ENCODE measurements around the gene SDC4.
A peak's percentile ranks its signal among the peaks of the same experiment; 100 is the strongest.

The SDC4 gene

DNA sequence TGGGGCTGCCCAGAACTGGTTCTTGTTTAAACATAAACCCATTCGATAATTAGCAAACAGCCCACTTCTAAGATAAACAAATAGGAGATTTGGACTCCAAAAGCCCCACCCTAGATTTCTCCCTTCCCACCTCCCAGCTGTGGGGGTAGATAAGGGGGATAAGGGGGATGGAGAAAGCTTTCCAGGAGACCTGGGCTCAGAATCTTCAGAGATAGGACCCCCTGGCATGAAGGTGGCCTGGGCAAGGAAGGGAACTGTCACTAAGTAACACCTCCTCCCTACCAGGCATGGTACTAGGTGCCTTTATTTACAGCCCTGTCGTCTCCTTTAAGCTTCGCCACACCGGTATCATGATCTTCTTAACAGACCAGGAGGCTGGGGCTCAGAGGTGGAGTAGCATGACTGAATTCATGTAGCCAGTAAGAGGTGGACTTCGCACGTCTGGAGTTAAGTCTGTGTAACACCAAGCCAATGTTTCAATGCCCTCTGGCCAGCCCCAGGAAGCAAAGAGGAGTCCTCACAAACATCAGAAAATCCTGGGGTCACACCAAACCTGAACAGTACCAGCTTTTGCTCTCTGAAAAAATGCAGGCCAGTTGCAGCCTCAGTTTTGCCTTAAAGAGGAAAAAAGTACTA, 4.6 kb downstream of the SDC4 start:
- DNase-seq (ENCODE audit: low spot score) = no peak

DNA sequence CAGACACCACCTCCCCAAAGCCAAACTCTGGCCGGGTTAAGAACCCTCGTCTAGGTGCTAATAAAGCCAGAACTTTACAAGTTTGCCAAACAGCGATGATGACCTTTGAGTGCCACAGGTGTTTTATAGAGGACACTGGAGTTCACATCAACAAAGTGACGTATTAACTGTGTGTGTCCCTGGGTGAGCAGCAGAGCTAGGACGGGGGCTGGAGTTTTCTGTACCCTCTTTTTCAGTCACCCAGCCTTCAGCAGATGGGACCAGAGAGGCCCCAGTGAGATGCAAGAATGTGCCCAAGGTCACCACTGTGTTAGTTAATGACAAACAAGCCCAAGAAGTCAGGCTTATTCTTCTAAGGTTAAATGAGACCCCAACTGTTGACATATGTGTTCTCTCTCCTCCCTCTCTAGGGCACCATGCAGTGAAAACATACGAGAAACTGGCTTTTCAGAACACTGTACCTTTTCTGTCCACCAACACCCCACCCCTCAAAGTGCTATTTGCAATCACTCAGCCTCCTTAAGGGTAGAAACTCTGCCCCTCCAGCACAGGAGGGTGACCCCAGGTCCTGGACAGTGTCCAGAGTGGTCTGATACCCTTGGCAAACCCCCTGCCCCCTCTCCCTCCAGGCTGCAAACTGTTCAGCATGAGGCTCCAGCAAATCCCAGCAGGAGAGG, 5.2 kb downstream of the SDC4 start:
- no peak for DNase-seq (ENCODE audit: low spot score)

DNA sequence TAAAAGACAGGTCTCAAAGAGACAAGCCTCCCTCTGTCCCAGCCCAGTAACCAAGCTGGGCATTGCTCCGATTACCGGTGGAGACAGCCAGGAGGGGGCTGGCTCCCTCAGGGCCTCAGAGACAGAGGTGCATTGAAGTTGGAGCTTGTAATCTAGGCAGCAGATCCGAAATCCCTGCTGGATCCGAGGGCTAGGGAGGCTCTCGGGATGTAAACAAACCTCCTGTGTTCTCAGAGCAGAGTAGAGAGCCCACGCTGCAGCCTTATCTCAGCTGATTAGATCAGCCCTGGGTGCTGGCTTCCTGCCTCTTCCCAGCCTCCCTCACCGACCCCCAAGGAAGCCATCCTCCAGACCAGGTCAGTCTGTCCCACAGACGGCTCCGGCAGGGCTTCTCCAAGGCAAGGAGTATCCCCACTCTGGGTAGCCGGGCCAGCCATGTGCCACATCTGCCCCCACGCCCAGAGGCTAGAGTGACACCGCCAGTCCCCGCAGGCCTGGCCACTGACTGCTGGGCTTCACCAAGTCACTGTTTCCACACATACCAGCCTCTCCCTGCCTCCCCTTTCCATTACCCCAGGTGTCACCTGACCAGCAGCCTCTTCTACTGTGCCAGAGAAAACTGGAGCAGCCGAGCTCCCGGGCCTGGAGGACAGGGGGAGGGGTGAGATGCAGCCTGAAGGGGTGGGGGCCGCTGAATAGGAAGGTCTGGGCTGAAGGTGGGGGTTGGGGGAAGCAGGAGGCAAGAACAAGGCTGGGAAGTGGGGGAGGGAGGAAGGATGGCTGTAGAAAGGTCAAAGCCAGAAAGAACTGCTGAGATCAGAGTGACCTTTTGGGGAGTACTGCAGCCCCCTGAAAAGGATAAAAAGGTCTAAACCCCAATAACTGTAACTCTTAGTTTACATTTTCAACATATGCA, 6.0 kb downstream of the SDC4 start:
- DNase-seq (ENCODE audit: low spot score) = peak; percentile 96

DNA sequence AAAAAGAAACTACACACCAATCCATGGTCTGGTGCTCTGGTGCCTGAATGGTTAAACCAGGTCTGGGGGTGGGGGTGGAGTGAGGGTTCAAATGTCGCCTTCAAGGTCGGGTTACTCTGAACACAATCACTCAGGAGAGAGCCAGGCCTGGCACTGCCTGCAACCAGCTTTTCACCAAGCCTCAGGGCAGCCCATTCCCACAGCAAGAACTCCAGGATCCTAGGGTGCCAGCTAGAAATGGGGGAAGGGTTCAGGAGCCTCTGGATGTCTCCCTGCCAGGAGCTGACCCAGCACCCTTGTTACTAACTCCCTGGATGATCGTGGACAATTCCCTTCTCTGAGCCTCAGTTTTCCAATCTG, 6.7 kb downstream of the SDC4 start:
- no peak for DNase-seq (ENCODE audit: low spot score)

DNA sequence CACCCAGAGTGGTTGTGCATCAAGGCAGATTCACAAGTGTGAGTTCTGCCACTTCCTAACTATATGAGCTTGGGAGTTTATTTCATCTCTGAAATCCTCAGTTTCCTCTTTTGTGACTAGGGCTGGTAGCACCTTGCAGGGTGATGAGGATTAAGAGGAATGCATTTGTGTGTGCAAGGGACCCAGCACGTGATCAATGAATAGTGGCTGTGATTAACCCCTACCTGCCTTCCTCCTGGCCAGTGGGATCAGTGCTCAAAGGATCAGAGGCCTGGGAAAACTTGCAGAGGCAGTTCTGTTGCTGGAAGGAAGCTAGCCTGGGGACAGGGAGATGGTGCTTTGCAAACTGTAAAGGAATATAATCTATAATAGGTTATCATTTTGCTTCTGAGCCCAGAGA, 7.3 kb downstream of the SDC4 start:
- DNase-seq (ENCODE audit: low spot score) = no peak

DNA sequence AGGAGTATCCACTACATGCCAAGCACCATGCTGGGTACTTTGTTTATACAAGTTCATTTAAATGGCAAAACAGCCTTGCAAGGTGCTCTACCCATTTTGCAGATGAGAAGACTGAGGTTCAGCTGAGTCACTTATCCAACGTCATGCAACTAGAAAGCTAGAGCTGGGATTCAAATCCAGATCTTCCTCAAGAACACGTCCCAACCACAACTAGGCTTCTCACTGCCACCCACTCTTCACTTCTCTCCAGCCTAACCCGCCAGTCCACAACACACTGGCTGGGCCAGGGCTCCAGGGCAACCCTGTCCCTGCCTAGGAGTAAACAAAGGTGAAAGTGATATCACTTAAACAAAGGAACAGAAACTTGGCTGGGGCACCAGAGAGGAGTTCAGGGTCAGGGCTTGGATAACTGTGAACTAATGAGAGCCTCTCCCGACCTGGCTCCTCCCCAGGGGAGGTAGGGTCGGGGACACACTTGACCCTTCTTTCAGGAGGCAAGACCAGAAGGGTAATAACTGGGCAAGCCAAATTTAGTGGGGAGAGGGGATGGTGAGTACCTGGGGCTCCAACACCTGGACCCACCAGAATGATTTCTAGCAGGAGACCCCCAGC, 7.9 kb downstream of the SDC4 start:
- DNase-seq (ENCODE audit: low spot score) = no peak

DNA sequence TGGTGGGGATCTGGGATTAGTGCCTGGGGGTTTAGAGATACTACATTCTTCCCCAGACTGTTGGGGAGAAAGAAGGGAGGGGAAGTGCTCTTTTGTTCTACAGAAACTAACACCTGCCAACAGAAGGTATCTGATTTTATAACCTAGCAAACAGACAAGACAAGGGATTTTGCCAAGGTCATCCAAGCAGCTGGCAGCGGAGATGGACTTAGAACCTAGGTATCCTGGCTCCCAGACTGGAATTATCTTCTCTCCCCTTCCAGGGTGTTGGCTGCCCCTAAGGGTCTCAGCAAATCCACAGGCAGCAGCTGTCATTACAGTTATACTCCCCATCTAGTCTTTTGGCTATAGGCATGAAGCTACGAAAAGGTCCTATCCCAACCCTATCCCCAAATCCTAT, 8.4 kb downstream of the SDC4 start:
- no peak for DNase-seq (ENCODE audit: low spot score)

DNA sequence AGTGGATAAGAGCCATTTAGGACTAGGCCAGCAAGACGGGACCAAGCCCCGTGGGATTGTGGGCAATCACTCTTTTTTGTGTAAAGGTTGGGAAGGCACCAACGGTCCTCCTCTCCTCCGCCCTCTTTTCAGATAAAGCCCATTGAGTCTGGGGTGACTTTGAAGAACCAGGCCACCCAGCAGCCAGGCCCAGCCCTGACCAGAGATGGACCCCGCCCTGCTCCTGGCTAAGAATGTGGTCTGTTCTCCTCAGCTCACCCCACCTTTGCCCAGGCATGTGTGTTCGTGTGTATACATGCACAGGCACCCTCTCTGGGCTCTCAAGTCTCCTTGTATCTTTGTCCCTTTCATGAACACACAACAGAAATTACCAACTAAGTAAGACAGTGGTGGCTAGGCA, 9.1 kb downstream of the SDC4 start:
- no peak for DNase-seq (ENCODE audit: low spot score)

DNA sequence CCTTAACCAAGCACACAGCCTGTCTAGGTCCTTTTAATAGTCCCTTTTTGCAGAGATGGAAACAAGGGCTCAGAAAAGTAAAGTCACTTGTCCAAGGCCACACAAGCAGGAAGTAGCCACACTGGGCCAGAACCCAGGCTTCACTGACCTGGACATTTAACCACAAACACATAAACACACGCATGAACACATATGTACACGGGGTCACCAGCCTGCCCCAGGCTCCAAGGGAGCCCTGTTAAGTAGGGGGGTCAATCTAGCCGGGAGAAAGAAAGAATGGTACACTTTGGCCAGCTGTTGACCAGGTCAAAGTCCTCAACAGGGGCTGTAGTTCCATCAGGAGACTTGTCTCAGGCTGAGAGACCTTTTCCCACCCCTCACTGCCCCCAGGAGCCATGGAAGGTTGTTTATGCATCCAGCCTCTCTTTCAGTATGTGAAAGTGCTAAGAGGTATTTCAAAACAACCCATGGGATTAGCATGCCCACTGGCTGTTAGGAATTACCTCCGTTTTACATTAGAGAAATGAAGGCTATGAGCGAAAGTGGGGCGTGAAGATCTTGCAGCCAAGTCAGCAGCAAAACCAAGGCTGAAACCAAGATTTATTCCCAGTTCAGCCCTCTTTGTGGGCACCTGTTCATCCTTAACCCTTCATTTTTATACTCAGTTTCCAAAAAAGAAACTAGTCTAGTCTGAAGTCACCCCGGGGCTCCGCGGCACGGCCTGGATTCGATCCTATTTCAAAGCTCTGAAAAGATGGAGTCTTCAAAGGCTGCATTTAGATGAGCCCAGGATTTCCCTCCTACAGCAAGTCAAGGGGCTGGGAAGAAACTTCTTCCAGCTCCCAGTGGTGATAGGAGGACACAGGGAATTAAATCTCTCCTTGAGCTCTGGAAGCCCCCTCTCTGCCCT, 9.8 kb downstream of the SDC4 start:
- no peak for DNase-seq (ENCODE audit: low spot score)

DNA sequence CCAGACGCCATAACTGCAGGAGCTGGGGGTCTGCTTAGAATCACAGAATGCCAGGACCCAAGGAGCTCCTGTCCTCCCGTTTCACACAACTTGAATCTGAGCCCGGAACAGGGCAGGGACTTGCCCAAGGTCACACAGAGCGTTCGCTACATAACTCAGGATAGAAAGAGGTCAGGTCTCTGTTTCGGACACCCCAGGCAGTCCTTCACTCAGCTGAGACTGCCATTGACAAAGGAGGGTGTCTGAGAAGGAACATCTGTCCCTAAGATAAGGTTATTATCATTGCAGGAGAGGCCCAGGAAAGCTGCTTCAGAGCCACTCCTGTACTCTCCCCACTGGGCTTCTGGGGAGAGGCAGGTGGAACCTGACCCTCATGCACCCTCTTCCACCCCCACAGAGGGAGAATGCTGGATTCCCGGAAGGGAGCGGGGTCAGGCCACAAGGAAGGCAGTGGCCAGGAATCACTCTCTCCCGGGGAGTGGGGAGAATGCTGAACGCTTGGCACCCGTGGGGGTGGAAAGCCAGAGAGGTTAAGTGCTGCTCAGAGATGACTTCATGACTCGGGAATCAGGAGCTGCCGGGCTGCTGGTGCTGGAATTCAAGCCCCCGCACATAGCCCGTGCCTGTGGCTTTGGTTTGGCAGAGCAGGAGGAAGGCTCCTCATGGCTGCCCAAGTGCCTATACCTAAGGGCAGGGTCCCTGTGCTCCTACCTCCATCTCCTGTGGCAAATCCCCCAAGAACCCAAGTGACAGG, 10.7 kb downstream of the SDC4 start:
- DNase-seq (ENCODE audit: low spot score) = no peak

DNA sequence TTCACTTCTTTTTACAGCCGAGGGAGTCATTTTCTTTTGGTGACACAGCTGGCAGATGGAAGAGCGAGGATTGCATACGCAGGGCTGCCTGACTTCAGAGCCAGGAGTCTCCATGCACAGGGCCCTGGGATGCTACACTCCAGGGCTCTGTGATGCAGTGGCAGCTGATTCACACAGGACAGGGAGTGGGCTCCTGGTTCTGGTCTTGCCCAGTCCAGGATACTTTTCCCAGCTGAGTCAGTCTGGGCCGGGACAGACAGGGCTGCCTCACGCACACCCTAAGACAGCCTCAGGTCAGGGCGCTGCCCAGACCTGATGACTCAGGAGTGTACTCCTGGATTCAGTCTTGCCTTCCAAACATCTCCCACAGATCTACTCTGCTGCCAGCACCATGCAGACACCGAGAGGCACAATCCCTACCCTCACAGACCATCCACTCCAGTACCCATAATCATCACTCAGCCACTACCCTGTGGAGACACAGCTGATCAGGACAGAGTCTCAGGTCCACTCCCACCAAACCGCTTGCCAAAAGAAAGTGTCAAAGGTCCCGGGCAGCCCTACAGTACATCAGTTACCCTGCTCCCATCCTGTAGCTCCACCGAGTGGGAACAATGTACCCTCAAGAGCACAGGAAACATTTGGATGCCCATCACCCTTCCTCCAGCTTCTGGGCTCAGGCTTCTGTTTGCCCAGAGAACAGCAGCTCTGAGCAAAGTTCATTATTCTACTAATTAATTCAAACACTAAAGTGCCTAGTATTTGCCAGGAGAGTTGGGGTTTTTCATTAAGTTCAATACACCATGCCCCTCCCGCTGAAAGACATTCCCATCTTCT, 11.5 kb downstream of the SDC4 start:
- DNase-seq (ENCODE audit: low spot score) = no peak

DNA sequence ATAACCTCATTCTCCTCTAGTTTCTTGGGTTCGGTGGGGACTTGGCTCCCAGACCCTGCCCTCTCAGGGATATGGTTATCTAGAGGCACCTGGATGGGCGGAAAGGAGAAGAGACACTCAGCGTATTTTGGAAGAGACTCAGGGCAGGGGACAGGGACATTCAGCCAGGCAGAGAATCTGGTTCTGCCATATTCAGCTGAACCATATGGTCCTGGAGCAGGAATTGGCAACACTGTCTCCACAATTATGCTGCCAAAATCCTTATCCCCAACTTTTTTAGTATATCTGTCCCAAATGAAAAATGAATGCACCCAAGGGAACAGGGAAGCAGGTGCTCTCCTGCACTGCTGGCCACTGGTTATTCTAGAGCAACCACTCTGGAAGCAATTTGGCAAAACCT, 17.7 kb downstream of the SDC4 start:
- no peak for DNase-seq (ENCODE audit: low spot score)

DNA sequence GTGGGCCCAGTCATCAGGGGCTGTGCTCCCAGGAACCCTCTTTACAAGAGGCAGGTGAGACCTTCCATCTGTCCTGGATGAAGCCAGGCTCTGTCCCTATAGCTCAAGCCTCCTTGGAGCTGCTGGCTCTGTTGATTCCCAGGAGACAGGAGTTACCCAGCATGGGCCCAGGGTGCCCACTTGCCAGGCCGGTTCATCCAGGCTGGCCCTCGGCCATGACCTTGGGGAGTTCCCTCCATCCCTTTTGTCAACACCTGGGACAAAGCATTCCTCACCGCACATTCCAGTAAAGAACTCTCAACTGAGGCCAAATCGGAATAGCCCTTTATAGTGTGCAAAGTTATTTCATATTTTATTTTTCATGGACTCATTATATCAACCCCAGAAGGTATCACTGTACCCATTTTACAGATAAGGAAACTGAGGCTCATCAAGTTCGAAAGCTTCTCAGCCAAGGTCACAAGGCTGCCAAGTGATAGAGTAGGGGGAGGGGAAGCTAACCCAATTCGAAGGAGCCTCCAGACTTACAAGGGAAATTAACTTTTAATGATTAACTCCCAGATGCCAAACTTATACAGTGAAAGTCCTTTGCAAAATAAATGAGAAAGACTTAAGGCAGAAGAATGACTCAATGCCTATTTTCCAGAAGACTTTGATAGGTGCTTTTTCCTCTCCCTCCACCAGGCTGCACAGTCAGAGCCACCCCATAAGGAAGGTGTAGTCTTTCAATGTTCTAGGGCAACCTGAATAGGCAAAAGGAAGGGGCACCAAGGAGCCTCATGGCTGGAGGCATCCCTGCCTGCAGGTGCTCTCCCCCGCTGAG, 18.5 kb downstream of the SDC4 start:
- DNase-seq (ENCODE audit: low spot score) = no peak

DNA sequence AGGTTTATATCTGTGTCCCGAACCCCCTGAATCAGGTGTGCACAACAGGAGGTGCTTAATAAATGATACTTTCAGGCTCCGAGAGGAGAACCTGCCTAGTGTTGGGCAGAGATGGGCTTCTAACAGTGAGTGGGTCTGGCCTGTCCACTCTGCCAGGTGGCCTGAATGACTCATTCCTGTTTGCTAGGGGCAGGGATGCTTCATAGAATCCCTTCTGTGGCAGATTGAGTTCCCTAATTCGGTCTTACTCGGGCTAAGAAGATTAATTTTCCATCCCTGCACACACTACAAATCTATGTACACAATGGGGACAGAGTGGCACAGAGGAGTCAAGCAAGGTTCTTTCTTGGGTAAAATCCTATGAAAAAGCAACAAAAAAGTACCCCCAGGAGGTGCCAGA, 19.8 kb downstream of the SDC4 start:
- no peak for DNase-seq (ENCODE audit: low spot score)

DNA sequence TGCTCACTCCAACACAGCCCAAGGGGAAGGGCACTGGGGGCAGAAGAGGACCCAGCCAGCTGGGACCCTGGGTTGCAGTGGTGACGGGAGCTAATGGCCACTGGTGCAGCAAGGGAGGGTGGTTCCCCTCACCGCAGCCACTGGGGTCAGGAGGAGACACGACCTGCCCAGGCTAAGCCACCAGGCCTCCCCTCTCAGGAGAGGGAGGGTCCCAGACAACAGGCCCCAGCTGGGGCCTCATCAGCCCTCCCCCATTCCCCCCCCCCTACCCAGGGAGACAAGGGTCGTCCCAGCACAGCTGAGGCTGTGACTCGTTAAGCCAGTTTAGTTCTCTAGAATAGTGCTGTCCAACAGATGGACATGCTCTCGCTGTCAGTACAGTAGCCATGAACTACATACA, 22.9 kb downstream of the SDC4 start:
- DNase-seq (ENCODE audit: low spot score) = no peak

DNA sequence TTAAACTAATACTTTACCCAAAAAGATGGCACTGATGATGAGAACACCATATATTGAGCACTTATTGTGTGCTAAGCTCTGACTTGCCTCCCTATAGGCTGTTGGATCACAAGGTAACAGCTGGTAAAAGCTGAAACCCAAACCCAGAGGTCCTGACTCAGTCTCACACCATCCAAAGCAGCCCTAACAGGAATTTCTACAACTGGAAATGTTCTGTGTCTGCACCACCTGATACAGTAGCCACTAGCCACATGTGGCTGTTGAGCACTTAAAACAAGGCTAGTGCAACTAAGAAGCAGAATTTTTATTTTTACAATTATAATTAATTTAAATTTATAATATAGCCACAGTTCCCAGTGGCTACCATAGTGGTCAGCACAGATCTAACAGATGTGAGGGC, 24.5 kb downstream of the SDC4 start:
- DNase-seq (ENCODE audit: low spot score) = no peak

DNA sequence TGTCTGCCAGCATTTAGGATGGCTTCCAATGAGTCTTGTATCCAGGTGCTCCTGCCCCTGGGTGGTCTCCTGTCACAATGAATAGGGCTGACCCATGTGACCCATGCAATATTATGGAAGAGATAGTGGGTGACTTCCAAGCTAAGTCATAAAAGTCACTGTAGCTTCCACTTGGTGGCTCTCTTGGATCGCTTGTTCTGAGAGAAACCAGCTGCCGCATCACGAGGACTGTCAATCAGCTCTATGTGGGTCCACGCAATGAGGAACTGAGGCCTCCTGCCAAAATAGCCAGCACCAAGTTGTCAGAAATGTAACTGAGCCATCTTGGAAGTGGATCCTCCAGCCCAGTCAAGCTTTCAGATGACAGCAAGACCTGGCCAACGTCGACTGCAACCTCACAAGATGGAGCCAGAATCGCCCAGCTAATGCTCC, 25.3 kb downstream of the SDC4 start:
- no peak for DNase-seq (ENCODE audit: low spot score)

DNA sequence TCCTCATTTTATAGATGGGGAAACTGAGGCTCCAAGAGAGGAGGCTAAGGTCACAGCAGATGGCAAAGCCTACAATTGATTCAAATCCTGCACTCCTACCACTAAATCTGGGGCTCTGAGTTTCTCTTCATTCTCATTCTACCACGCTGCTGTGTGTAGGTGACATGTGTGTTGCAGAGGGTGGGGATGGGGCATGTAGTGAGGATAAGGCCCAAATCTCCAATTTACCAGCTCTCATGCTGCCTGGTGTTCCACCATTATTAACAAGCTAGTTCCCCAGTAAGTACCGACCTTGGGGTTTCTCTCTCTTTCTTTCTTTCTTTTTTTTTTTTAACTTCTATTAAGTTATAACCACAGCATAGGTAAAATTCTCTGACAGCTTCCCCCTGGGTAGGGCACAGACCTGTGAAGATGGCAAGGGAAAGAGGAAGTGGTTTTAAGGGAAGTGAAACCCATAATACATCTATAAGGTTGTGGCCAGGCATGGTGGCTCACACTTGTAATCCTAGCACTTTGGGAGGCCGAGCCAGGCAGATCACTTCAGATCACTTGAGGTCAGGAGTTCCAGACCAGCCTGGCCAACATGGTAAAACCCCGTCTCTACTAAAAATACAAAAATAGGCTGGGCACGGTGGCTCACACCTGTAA, 27.2 kb downstream of the SDC4 start:
- no peak for DNase-seq (ENCODE audit: low spot score)

DNA sequence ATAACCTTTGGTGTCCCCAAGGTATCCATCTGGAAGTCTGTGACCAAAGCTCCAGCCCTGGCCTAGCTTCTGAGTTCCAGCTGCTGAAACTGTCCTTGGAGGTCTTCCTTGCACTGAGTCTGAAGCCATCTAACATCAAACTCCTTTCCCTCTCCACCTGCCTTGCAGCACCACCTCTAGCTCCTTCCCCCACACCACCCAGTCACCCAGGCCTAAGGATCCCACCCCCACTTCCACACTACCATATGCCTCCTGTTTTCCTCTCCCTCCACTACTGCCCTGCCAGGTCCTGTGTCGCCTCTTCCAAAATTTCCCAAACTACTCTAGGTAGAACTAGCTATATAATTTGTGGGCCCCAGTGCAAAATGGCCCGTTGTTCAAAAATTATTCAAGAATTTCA, 29.3 kb downstream of the SDC4 start:
- DNase-seq (ENCODE audit: low spot score) = no peak

Data from COLO829 (cell line).